ENCODE data around the gene DAPP1. TPM values are rescaled to one million over a fixed set of nuclear protein-coding genes. Genes with fewer than 3 reads are reported as not detected.
A peak's percentile ranks its signal among the peaks of the same experiment; 100 is the strongest.

DAPP1 gene
- total RNA-seq, 2 experiments from 2014 or later = 24.7 to 25.9 TPM

DNA sequence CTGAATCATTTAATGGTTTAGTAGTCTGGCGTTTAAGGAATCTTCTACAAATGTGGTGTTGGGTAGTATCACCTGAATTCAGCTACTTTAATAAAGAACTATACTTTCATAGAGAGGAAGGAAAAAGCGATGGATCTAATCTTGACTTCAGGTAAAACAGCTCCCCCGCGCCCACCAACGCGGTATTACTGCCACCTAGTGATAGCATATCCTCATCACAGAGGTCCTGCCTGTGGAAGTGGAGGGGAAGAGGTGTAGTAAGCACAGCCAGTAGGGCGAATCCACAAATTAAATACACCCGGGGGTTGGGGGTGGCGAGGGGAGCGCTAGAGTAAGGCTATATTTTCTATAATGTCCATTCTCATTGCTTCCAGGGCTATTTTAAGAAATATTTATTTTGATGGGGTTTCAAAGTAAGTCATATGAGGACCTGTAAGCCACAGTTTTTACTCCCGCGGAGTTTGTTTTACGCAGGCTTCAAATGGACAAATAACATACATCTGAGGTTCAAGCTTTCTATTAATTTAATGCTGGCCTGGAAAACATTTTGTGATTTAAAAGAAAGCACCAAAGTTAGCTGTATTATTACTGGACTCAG lies 8.3 kb upstream of the DAPP1 start:
- Mint-ChIP-seq H3K4me1 (peaks cover 17% of the 10 kb centered on the region), H3K4me3 (no peak overlapping the region), H3K27ac (no peak overlapping the region), H3K36me3 (ENCODE audit: low read depth) (no peaks in the 10 kb centered on the region), H3K27me3 (no peaks in the 10 kb centered on the region), H3K9me3 (ENCODE audit: low read depth) (no peaks in the 10 kb centered on the region)
- ChIA-PET CTCF (interaction anchor here (0.6 to 2.6 kb wide), 59 partner anchors 9 to 397 kb away, joined by 3 to 31 read pairs (median 4); partner anchors contain the start of genes DAPP1, DNAJB14, LAMTOR3 and TRMT10A), POLR2A (interaction anchor here (1.1 kb wide), 1 partner anchor 141 kb away, joined by 3 read pairs; no protein-coding TSS in a partner anchor)
- peak; percentile 86 for DNase-seq
- intact Hi-C loops (cut with DNase I, micrococcal nuclease) = loop anchor here (1.0 to 5.0 kb wide), 3 partner anchors 86 to 346 kb away; no protein-coding TSS in a partner anchor
- peak; percentile 95 for ATAC-seq

DNA sequence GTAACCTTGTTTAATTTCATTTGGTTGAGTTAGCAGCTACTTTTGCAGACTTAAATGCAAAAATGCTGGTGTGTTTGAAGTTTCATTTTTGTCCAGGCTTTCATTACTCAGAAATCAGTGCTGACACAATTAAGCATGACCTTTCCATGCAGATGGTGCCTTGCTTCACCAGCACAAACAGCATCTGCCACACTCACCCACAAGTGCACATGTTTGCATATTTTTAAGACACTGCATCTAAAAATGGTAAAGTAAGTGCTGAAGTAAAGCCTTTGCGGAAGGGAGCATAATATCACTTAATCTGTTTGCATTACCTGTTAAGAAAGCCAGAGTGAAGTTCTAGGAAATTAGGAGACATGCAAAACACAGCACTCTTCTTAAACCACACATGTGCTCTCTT lies 7.3 kb upstream of the DAPP1 start:
- ATAC-seq (no peak), DNase-seq (no peak)
- no peaks in the 10 kb centered on the region for H3K27me3 Mint-ChIP-seq
- no peaks in the 10 kb centered on the region for H3K36me3 Mint-ChIP-seq (ENCODE audit: low read depth)
- H3K9me3 Mint-ChIP-seq (ENCODE audit: low read depth) = no peaks in the 10 kb centered on the region
- peaks cover 21% of the 10 kb centered on the region for H3K4me1 Mint-ChIP-seq
- CTCF ChIA-PET = interaction anchor here (0.6 to 2.6 kb wide), 28 partner anchors 8 to 1509 kb away, joined by 3 to 31 read pairs (median 7); partner anchors contain the start of genes DAPP1, LAMTOR3 and TRMT10A
- intact Hi-C loops (cut with DNase I, micrococcal nuclease) = loop anchor here in 1 of 2 experiments (2.0 to 5.0 kb wide), 2 partner anchors 87 to 347 kb away; no protein-coding TSS in a partner anchor
- POLR2A ChIA-PET = interaction anchor here (0.7 kb wide), 1 partner anchor 92 kb away, joined by 5 read pairs; no protein-coding TSS in a partner anchor
- H3K4me3 Mint-ChIP-seq = no peak overlapping the region
- H3K27ac Mint-ChIP-seq = no peak overlapping the region

DNA sequence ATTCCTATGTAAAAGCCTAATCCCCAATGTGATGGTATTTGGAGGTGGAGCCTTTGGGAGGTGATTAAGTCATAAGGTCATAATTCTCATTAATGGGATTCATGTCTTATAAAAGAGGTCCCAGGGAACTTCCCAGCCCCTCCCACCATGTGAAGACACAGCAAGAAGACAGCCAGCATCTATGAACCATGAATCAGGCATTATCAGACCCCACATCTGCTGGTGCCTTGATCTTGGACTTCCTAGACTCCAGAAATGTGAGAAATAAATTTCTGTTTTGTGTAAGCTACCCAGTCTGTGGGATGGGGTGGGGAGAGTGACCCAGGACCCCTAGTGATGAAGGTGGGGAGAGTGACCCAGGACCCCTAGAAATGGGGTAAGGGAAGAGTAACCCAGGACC lies 6.1 kb upstream of the DAPP1 start:
- Mint-ChIP-seq H3K4me3 (no peak overlapping the region), H3K36me3 (ENCODE audit: low read depth) (no peaks in the 10 kb centered on the region), H3K9me3 (ENCODE audit: low read depth) (no peaks in the 10 kb centered on the region), H3K27me3 (no peaks in the 10 kb centered on the region), H3K27ac (no peak overlapping the region), H3K4me1 (peaks cover 30% of the 10 kb centered on the region)
- DNase-seq (no peak), ATAC-seq (no peak)
- ChIA-PET CTCF (interaction anchor here (0.6 to 4.0 kb wide), 12 partner anchors 10 to 146 kb away, joined by 3 to 56 read pairs (median 10); partner anchors contain the start of gene DNAJB14), POLR2A (no interaction called here)
- intact Hi-C loops (cut with DNase I, micrococcal nuclease) = loop anchor here in 1 of 2 experiments (2.0 to 10.0 kb wide), 2 partner anchors 252 to 726 kb away; partner anchors contain the start of gene ADH5

DNA sequence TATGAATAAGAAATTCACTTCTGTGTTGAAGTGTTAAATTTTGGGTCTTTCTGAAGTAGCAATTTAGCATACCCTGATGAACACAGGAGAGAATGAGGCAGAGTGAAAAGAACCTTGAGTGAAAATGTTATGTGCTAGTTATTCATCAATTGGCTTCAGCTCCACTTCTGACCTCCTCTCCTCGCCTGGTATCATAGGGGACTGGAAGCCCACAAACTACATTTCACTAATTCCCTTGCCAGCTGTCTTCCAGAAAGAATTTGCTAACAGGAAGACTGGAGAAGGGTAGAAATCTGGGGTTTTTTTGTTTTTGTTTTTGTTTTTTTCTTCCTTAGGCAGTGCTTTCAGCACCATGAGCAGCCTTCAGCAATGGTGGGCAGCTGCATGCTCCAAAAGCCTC lies 5.5 kb upstream of the DAPP1 start:
- H3K27ac Mint-ChIP-seq = no peak overlapping the region
- peaks cover 35% of the 10 kb centered on the region for H3K4me1 Mint-ChIP-seq
- ATAC-seq = no peak
- no peaks in the 10 kb centered on the region for H3K36me3 Mint-ChIP-seq (ENCODE audit: low read depth)
- DNase-seq = no peak
- ChIA-PET POLR2A (no interaction called here), CTCF (interaction anchor here (0.6 to 4.0 kb wide), 30 partner anchors 9 to 324 kb away, joined by 3 to 56 read pairs (median 5); partner anchors contain the start of genes DNAJB14 and TRMT10A)
- no peak overlapping the region for H3K4me3 Mint-ChIP-seq
- no peaks in the 10 kb centered on the region for H3K27me3 Mint-ChIP-seq
- intact Hi-C loops (cut with DNase I, micrococcal nuclease) = loop anchor here in 1 of 2 experiments (1.0 to 10.0 kb wide), 3 partner anchors 74 to 726 kb away; partner anchors contain the start of gene ADH5
- no peaks in the 10 kb centered on the region for H3K9me3 Mint-ChIP-seq (ENCODE audit: low read depth)

DNA sequence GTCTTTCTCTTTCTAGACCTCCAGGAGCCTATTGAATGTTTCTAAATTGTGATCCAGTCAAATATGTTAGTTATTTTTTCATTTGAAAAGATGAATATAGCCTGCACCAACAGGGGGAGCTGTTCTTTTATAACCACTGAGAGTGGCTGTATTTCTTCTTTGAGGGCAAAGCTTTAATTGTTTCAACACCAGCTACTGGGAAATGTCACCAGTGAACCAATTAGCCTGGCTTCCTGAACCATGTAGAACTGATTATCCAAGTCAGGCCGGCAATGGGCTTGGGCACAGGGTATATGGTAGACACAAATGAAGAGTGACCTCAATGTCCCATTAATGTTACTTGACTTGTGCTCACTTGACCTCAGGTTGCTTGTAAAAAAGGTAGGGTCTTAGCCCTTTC lies 4.8 kb upstream of the DAPP1 start:
- Mint-ChIP-seq H3K36me3 (ENCODE audit: low read depth) (no peaks in the 10 kb centered on the region), H3K4me3 (no peak overlapping the region), H3K4me1 (peaks cover 43% of the 10 kb centered on the region), H3K27ac (no peak overlapping the region), H3K9me3 (ENCODE audit: low read depth) (no peaks in the 10 kb centered on the region), H3K27me3 (no peaks in the 10 kb centered on the region)
- ATAC-seq (no peak), DNase-seq (peak; percentile 70)
- ChIA-PET CTCF (interaction anchor here (0.7 to 4.0 kb wide), 35 partner anchors 8 to 325 kb away, joined by 3 to 56 read pairs (median 4); partner anchors contain the start of genes DNAJB14 and TRMT10A), POLR2A (no interaction called here)
- intact Hi-C loops (cut with DNase I, micrococcal nuclease) = loop anchor here (1.0 to 10.0 kb wide), 4 partner anchors 73 to 727 kb away; partner anchors contain the start of gene ADH5 (in 1 of the 2)

DNA sequence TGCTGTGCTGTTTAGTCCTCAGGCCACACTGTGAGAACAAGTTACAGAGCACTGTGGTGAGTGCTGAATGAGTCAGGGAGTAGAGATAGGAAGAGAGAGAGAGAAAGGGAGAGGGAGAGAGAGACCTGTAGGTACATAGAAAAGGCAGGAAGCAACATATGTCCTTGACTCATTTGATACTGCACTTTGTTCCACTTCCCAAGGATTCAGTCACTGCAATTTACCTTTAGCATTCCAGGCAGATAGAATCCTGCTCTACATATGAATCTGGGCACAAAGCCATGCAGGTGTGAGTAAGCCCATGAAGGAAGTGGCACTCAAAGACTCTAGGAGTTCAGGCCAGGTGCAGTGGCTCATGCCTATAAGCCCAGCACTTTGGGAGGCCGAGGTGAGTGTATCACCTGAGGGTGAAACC lies 1.0 kb upstream of the DAPP1 start:
- ChIA-PET POLR2A (no interaction called here), CTCF (interaction anchor here (1.1 to 1.6 kb wide), 3 partner anchors 10 to 149 kb away, joined by 3 to 4 read pairs (median 3); partner anchors contain the start of gene LAMTOR3)
- intact Hi-C loops (cut with DNase I, micrococcal nuclease) = loop anchor here (1.0 to 10.0 kb wide), 9 partner anchors 33 to 731 kb away; partner anchors contain the start of genes ADH5 (in 1 of the 2), H2AZ1 (in 1 of the 2) and LAMTOR3 (in 1 of the 2)
- H3K9me3 Mint-ChIP-seq (ENCODE audit: low read depth) = no peaks in the 10 kb centered on the region
- H3K27ac Mint-ChIP-seq = peak overlapping the region; percentile 96
- H3K36me3 Mint-ChIP-seq (ENCODE audit: low read depth) = peaks cover 7% of the 10 kb centered on the region
- peak; percentile 36 for DNase-seq
- ATAC-seq = peak; percentile 47
- H3K27me3 Mint-ChIP-seq = no peaks in the 10 kb centered on the region
- peak overlapping the region; percentile 22 for H3K4me3 Mint-ChIP-seq
- H3K4me1 Mint-ChIP-seq = peaks cover 67% of the 10 kb centered on the region

DNA sequence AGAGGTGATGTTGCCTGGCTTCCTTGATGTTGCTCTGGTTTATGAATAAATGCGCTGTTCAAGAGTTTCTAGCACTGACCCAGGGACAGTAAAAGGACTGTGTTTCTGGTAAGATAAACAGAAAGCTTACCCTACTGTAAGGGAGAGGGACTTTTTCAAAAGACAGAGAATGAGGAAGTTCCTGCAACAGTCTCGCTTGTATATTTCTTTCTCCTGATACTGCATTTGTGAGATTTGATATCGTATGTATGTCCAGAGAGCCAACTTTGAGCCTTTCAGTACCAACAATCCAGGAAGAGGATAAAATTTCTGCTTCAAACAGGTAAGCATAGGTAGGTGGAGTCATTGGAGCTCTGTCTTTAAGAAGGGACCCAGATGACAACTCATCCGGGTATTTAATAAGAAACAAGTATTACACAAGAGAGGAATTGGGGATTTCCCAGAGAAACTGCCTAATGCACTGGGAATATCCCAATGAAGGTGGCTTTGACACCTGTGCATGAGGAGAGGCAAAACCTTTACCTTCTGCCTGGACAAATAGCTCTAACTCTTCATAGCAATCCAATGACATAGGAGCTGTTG lies 773 bp downstream of the DAPP1 start:
- Mint-ChIP-seq H3K27me3 (no peaks in the 10 kb centered on the region), H3K36me3 (ENCODE audit: low read depth) (peaks cover 10% of the 10 kb centered on the region), H3K27ac (peak overlapping the region; percentile 96), H3K4me3 (peak overlapping the region; percentile 78), H3K9me3 (ENCODE audit: low read depth) (no peaks in the 10 kb centered on the region), H3K4me1 (peaks cover 80% of the 10 kb centered on the region)
- DNase-seq (no peak), ATAC-seq (no peak)
- CTCF ChIA-PET = interaction anchor here (0.9 to 2.6 kb wide), 10 partner anchors 10 to 195 kb away, joined by 3 to 16 read pairs (median 4); partner anchors contain the start of gene H2AZ1
- POLR2A ChIA-PET = interaction anchor here (0.6 to 1.8 kb wide), 2 partner anchors 68 to 254 kb away, joined by 6 to 7 read pairs; partner anchors contain the start of gene TRMT10A
- intact Hi-C loops (cut with DNase I, micrococcal nuclease) = loop anchor here (2.0 to 10.0 kb wide), 2 partner anchors 131 to 733 kb away; partner anchors contain the start of gene ADH5 (in 1 of the 2)

DNA sequence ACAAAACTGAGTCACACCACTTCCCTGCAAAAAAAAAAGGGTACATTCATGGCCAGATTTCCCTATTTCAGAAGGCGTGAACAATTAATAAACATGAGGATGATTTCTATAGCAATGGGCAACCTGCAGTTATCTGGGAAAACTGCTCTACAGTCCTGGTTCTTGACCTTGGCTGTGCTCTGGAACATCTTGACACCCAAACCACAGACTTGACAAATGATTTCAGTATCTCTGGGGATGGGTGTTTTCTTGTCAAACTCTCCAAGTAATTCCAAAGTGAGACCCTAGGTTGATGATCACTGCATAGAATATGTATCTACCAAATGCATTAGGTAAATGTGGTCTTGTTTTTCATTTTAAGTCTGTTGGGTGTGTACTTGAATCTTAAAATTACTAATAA lies 2.0 kb downstream of the DAPP1 start:
- Mint-ChIP-seq H3K9me3 (ENCODE audit: low read depth) (no peaks in the 10 kb centered on the region), H3K4me3 (peak overlapping the region; percentile 78), H3K27ac (peak overlapping the region; percentile 3), H3K36me3 (ENCODE audit: low read depth) (peaks cover 15% of the 10 kb centered on the region), H3K27me3 (no peaks in the 10 kb centered on the region), H3K4me1 (peaks cover 80% of the 10 kb centered on the region)
- ATAC-seq (no peak), DNase-seq (no peak)
- CTCF ChIA-PET = interaction anchor here (0.6 to 2.6 kb wide), 5 partner anchors 10 to 197 kb away, joined by 3 to 16 read pairs (median 3); partner anchors contain the start of gene H2AZ1
- POLR2A ChIA-PET = no interaction called here
- intact Hi-C loops (cut with DNase I, micrococcal nuclease) = loop anchor here in 1 of 2 experiments (10.0 kb wide), 1 partner anchor 734 kb away; the partner anchor contains the start of gene ADH5

DNA sequence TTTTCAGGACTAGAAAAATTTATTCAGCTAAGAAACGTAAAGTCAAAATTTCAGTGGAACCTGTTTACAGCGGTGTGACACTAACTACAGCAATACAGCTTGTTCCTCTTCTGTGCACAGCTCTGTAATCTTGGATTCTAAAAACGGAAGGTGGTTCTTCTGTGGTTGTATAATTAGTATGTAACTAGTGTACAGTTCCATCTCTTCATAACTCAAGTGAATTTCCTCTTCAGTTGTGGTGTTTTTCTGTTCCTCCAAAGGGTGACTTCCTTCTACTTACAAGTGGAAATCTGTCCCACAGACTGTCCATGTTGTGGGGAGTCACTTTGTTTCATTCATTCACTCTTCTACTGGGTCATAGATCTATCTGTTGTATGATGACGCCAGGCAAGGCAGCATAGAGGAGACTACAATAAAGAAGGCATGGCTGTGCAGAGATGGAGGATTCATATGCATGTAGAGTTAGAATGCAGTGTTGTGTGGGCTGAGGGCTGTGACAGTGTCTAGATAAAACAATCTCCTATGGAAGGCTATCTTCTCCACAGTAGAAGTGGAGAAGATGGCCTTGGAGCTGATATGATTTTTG lies 5.4 kb downstream of the DAPP1 start:
- Mint-ChIP-seq H3K4me3 (no peak overlapping the region), H3K27me3 (no peaks in the 10 kb centered on the region), H3K27ac (peak overlapping the region; percentile 26), H3K4me1 (peaks cover 76% of the 10 kb centered on the region), H3K9me3 (ENCODE audit: low read depth) (no peaks in the 10 kb centered on the region), H3K36me3 (ENCODE audit: low read depth) (peaks cover 24% of the 10 kb centered on the region)
- ChIA-PET CTCF (interaction anchor here (0.8 to 3.8 kb wide), 5 partner anchors 8 to 63 kb away, joined by 3 to 25 read pairs (median 6); no protein-coding TSS in a partner anchor), POLR2A (no interaction called here)
- DNase-seq (no peak), ATAC-seq (peak; percentile 40)
- intact Hi-C loops (cut with DNase I, micrococcal nuclease) = no loop called here

DNA sequence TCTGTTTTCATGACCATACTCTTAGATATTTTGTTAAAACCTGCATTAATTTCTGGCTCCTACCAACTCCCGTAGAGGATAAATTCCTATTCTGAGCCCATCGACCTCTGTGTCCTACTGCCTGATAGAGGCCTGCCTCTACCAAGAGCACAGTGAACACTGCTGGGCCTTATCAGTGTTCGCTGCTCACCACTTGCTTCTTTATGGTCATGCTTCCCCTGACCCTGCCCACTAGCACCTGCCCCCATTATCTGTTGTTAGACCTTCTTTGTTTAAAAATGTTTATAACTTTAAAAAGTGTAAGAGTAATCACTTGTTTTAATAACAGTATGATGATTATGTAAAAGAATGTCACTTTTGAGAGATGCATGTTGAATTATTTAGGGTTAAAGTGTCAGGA lies 6.1 kb downstream of the DAPP1 start:
- H3K27ac Mint-ChIP-seq = no peak overlapping the region
- no peak for ATAC-seq
- ChIA-PET CTCF (interaction anchor here (0.5 to 3.8 kb wide), 3 partner anchors 11 to 62 kb away, joined by 3 to 25 read pairs (median 6); no protein-coding TSS in a partner anchor), POLR2A (no interaction called here)
- H3K27me3 Mint-ChIP-seq = no peaks in the 10 kb centered on the region
- H3K4me1 Mint-ChIP-seq = peaks cover 74% of the 10 kb centered on the region
- peaks cover 24% of the 10 kb centered on the region for H3K36me3 Mint-ChIP-seq (ENCODE audit: low read depth)
- DNase-seq = no peak
- intact Hi-C loops (cut with DNase I, micrococcal nuclease) = no loop called here
- H3K9me3 Mint-ChIP-seq (ENCODE audit: low read depth) = no peaks in the 10 kb centered on the region
- H3K4me3 Mint-ChIP-seq = no peak overlapping the region

Measured in activated CD4-positive, alpha-beta T cell treated with anti-CD3 and anti-CD28 coated beads for 36 hours (primary cell).